SU-DHL-6 (cell line): ENCODE measurements around the gene BNC1.

Source experiments
- H2AFZ ChIP-seq: fragments of 200-600 bp; sonication (generic); 2 replicates; pipeline ENCODE4 v1.6.1; 2014; ENCODE audit warnings: low read depth, mild to moderate bottlenecking, moderate library complexity, mixed read lengths, antibody characterized with exemption, low read length; ENCODE audit not compliant: severe bottlenecking
- H3F3A ChIP-seq: fragments of 200-600 bp; shearing (Covaris generic); 2 replicates; pipeline ENCODE4 v1.6.0; 2016; ENCODE audit warnings: antibody characterized with exemption, mild to moderate bottlenecking; ENCODE audit not compliant: insufficient read depth
- H3K27ac ChIP-seq: fragments of 200-600 bp; sonication (generic); 2 replicates; pipeline ENCODE4 v1.5.1; 2016; ENCODE audit warnings: low read depth, mild to moderate bottlenecking, low read length, moderate library complexity, mixed read lengths
- H3K27me3 ChIP-seq: fragments of 200-600 bp; sonication (generic), shearing (Covaris generic); 2 replicates; pipeline ENCODE4 v1.6.0; 2014; ENCODE audit warnings: mild to moderate bottlenecking, low read length
- H3K36me3 ChIP-seq: fragments of 200-600 bp; sonication (generic); 2 replicates; pipeline ENCODE4 v1.6.1; 2014; ENCODE audit warnings: mild to moderate bottlenecking, low read length, mixed read lengths
- H3K4me2 ChIP-seq: fragments of 300-600, 200-600 bp; shearing (Covaris generic), sonication (generic); 2 replicates; pipeline ENCODE4 v1.6.0; 2014; ENCODE audit warnings: low read length, low read depth, mild to moderate bottlenecking; ENCODE audit not compliant: poor library complexity, severe bottlenecking
- H3K4me3 ChIP-seq: fragments of 200-600 bp; sonication (generic); 2 replicates; pipeline ENCODE4 v1.5.1; 2014; ENCODE audit warnings: antibody characterized with exemption, low read length, mild to moderate bottlenecking, mixed read lengths; ENCODE audit not compliant: insufficient read depth, poor library complexity, severe bottlenecking
- H3K79me2 ChIP-seq: fragments of 200-600 bp; sonication (generic); 2 replicates; pipeline ENCODE4 v1.6.1; 2014; ENCODE audit warnings: mild to moderate bottlenecking, low read length, moderate library complexity; ENCODE audit not compliant: insufficient read depth
- H3K9ac ChIP-seq: fragments of 200-600 bp; sonication (generic); 2 replicates; pipeline ENCODE4 v1.7.0; 2014; ENCODE audit warnings: mild to moderate bottlenecking, low read length
- H3K9me2 ChIP-seq: fragments of 200-600 bp; sonication (generic); replicated peaks from 2 replicates; pipeline ENCODE4 v1.6.1; 2014; ENCODE audit warnings: low read length; ENCODE audit not compliant: insufficient read depth
- H3K9me3 ChIP-seq: fragments of 200-600 bp; sonication (generic); 2 replicates; pipeline ENCODE4 v1.6.1; 2014; ENCODE audit warnings: low read length, mixed read lengths; ENCODE audit not compliant: insufficient read depth
- H4K20me1 ChIP-seq: fragments of 200-600 bp; sonication (generic); 2 replicates; pipeline ENCODE4 v1.6.1; 2014; ENCODE audit warnings: low read depth, mild to moderate bottlenecking, antibody characterized with exemption, low read length, moderate library complexity, mixed read lengths
- CTCF ChIP-seq: fragments of 200-600 bp; sonication (generic); IDR thresholded peaks from one replicate; pipeline ENCODE4 v1.5.1; 2017; ENCODE audit warnings: antibody characterized with exemption, mild to moderate bottlenecking, low read length, moderate library complexity; ENCODE audit not compliant: insufficient read depth, poor library complexity, severe bottlenecking
- EZH2phosphoT487 ChIP-seq: fragments of 200-600 bp; sonication (generic), shearing (Covaris generic); conservative IDR thresholded peaks from 2 replicates; pipeline ENCODE4 v1.6.1; 2018; ENCODE audit warnings: mild to moderate bottlenecking, antibody characterized with exemption, low read length, moderate library complexity, mixed read lengths

Gene BNC1

DNA sequence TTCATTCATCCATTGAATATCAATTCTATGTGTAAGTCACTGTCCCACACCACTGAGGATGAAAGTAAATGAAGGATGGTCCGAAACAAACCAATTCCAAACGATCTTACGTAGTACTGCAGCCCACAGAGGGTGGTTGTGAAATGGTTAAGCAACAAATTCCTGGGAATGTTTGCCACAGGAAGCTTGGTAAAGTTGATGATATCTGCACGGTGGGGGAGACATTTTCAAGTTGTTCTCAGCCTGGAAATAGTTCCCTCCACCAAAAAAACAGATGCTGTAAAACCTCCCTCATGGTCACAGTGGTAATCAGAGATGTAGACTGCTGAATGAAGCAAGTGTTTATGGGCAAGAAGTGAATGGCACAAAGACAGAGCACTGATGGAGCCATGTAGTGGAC lies 35.9 kb upstream of the BNC1 start:
- Histone ChIP-seq H3K9me3 (no peaks in the 10 kb centered on the region), H3K79me2 (no peaks in the 10 kb centered on the region), H4K20me1 (no peaks in the 10 kb centered on the region), H3F3A (no peaks in the 10 kb centered on the region), H3K4me3 (no peak overlapping the region), H3K36me3 (no peaks in the 10 kb centered on the region), H3K4me2 (no peak overlapping the region), H3K9ac (no peak overlapping the region), H3K27ac (no peak overlapping the region), H3K9me2 (no peaks in the 10 kb centered on the region), H2AFZ (no peak overlapping the region), H3K27me3 (no peaks in the 10 kb centered on the region)
- TF ChIP-seq CTCF, result no peak
- TF ChIP-seq EZH2phosphoT487, result no peak

DNA sequence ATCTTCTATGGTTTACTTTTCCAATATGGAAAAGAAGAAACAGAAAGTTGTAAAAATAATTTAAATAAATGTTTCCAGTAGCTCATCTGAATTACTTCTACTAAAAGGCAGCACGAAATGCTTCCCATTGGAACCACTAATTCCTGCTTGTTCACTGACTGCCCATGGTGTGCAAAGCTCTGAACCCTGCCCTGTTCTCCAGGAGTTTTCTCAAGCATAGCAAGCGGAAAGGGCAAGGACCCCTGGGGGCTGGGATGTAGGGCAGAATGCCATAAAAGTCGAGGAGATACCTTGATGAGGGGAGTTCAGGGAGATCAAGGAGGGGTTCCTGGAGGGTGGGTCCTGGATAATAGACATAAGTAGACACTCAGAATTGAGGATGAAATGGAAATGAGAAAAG lies 35.3 kb upstream of the BNC1 start:
- H3K9me2 ChIP-seq, result no peaks in the 10 kb centered on the region
- H3K9me3 ChIP-seq, result no peaks in the 10 kb centered on the region
- no peak overlapping the region for H3K4me3 ChIP-seq
- no peaks in the 10 kb centered on the region for H4K20me1 ChIP-seq
- no peak for TF ChIP-seq CTCF
- TF ChIP-seq EZH2phosphoT487, result no peak
- no peaks in the 10 kb centered on the region for H3K79me2 ChIP-seq
- no peak overlapping the region for H3K9ac ChIP-seq
- H3K36me3 ChIP-seq, result no peaks in the 10 kb centered on the region
- H3K27me3 ChIP-seq, result no peaks in the 10 kb centered on the region
- no peak overlapping the region for H3K27ac ChIP-seq
- H3F3A ChIP-seq, result no peaks in the 10 kb centered on the region
- no peak overlapping the region for H2AFZ ChIP-seq
- no peak overlapping the region for H3K4me2 ChIP-seq

DNA sequence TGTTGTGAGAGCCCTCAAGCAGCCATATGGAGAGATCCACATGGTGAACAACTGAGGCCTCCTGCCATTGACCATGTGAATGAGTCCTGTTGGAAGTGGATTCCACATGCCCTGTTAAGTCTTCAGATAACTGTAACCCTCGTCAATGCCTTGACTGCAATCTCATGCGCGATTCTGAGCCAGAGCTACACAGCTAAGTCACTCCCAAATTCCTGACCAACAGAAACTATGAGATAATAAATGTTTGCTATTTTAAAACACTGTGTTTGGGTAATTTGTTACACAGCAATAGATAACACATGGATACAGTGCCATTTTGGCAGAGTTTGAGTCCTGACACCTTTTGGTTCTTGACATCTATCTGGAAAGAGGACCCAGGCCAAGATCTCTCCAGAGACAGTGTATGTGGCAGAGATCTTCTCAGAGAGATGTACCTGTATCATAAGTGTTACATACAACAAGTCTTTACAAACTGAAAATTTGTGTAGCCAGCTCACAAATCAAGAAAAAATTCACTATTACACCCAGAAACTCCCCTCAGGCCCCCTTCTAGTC lies 34.5 kb upstream of the BNC1 start:
- Histone ChIP-seq H3K9ac (no peak overlapping the region), H4K20me1 (no peaks in the 10 kb centered on the region), H3K9me3 (no peaks in the 10 kb centered on the region), H3K9me2 (no peaks in the 10 kb centered on the region), H3K79me2 (no peaks in the 10 kb centered on the region), H3K27me3 (no peaks in the 10 kb centered on the region), H3K4me3 (no peak overlapping the region), H2AFZ (no peak overlapping the region), H3K36me3 (no peaks in the 10 kb centered on the region), H3K27ac (no peak overlapping the region), H3K4me2 (no peak overlapping the region), H3F3A (no peaks in the 10 kb centered on the region)
- no peak for TF ChIP-seq CTCF
- TF ChIP-seq EZH2phosphoT487, result no peak

- Histone ChIP-seq H3K4me3 (no peak overlapping the region), H3F3A (no peaks in the 10 kb centered on the region), H2AFZ (no peak overlapping the region), H3K27ac (no peak overlapping the region), H3K9ac (no peak overlapping the region), H3K9me3 (no peaks in the 10 kb centered on the region), H3K4me2 (no peak overlapping the region), H3K27me3 (no peaks in the 10 kb centered on the region), H4K20me1 (no peaks in the 10 kb centered on the region), H3K36me3 (no peaks in the 10 kb centered on the region), H3K9me2 (no peaks in the 10 kb centered on the region), H3K79me2 (no peaks in the 10 kb centered on the region)
- TF ChIP-seq CTCF (no peak), EZH2phosphoT487 (no peak)
These were observed 33.6 kb upstream of the BNC1 start for GRCh38 chr15:83318036-83318435.
